Ishikawa (cell line): ENCODE data around the gene PLXNA4.

Source experiments
- CREB1 ChIP-seq: IDR thresholded peaks from 2 replicates; pipeline ENCODE4 v1.6.1; 2012; ENCODE audit warnings: low read depth
- TCF12 ChIP-seq: IDR thresholded peaks from 2 replicates; pipeline ENCODE4 v1.6.1; 2012; ENCODE audit warnings: low read depth

DNA sequence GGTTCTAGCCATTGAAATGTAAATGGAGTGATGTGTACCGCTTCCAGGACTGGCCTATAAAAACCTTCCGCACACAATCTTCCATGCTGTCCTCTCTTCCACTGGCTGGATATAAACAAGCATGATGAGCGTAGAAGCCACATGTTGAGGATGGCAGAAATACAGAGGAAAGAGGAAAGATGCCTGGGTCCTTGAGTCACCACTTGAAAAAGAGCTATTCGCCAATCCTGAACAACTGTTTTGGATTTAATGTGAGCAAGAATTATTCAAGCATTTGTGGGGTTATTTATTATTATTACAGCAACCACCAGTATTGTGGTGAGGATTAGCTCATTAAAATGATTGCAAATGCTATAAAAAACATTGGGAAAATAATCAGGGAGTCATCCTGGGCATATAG is 45.8 kb upstream of the PLXNA4 start:
- TF ChIP-seq TCF12 (no peak), CREB1 (no peak)
